Muscle layer of duodenum (tissue), 2 donors: ENCODE measurements around the gene NHSL2.

Experiments
- H3K27ac ChIP-seq: one replicate; pipeline ENCODE4 v1.7.0; 2013; ENCODE audit warnings: mild to moderate bottlenecking, low read length
- H3K27me3 ChIP-seq: one replicate; pipeline ENCODE4 v1.7.0; 2013; ENCODE audit warnings: low read depth, mild to moderate bottlenecking, control low read depth, low read length
- H3K36me3 ChIP-seq, 2 donors: one replicate each; pipeline ENCODE4 v1.7.0; 2013; ENCODE audit warnings: low read length in 2 of 2, control low read depth in 1 of 2, mild to moderate bottlenecking in 1 of 2; ENCODE audit not compliant: insufficient read depth in 2 of 2, control insufficient read depth in 1 of 2
- H3K4me1 ChIP-seq, 2 donors: one replicate each; pipeline ENCODE4 v1.7.0; 2013; ENCODE audit warnings: low read length in 2 of 2, mild to moderate bottlenecking in 2 of 2, control low read depth in 1 of 2, moderate library complexity in 1 of 2; ENCODE audit not compliant: insufficient read depth in 2 of 2, control insufficient read depth in 1 of 2
- H3K4me3 ChIP-seq, 2 donors: one replicate each; pipeline ENCODE4 v1.7.0; 2013; ENCODE audit warnings: low read length in 2 of 2, low read depth in 1 of 2, mild to moderate bottlenecking in 1 of 2
- H3K9me3 ChIP-seq, 2 donors: one replicate each; pipeline ENCODE4 v1.7.0; 2013; ENCODE audit warnings: low read length in 2 of 2, control low read depth in 1 of 2, mild to moderate bottlenecking in 1 of 2; ENCODE audit not compliant: control insufficient read depth in 1 of 2
- donor health status: healthy.

Gene NHSL2

DNA sequence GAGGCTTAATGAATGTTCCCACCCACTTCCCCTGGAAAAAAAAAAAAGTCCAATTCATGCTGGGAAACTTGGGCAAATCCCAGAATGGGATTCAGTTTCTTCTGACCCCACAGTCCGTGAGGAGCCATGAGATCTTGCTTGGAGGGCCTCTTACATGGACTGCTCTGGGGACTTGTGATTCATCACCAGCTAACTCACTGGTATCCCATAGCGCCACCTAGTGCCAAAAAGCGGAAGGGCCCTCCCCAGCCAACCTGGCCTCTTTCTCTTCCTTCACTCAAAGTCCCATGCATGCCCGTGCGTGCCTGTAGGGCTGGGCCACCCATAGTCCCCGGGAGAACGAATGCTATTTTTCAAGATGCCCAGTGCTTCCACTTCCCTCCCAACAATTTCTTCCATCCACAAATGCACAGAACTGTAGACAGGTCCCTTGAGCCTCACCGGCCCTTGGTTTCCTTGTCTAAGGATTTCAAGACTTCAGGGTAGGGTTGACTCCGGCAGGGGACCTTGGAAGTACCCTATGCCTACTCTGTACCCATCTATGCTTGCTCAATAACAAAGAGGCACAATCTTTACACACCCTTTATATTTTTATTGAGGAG is 216.0 kb downstream of the NHSL2 start:
- Histone ChIP-seq H3K27ac (peak overlapping the region; percentile 56), H3K9me3 (no peaks in the 10 kb centered on the region), H3K4me3 (no peak overlapping the region), H3K36me3 (no peaks in the 10 kb centered on the region), H3K4me1 (peaks cover 10 to 72% of the 10 kb centered on the region in 2 donors), H3K27me3 (no peaks in the 10 kb centered on the region)

GRCh38 chrX:72127332-72127731 is 216.7 kb downstream of the NHSL2 start:
- Histone ChIP-seq H3K27me3 (no peaks in the 10 kb centered on the region), H3K36me3 (no peaks in the 10 kb centered on the region), H3K4me3 (no peak overlapping the region), H3K27ac (no peak overlapping the region), H3K4me1 (peaks cover 10 to 72% of the 10 kb centered on the region in 2 donors), H3K9me3 (no peaks in the 10 kb centered on the region)

DNA sequence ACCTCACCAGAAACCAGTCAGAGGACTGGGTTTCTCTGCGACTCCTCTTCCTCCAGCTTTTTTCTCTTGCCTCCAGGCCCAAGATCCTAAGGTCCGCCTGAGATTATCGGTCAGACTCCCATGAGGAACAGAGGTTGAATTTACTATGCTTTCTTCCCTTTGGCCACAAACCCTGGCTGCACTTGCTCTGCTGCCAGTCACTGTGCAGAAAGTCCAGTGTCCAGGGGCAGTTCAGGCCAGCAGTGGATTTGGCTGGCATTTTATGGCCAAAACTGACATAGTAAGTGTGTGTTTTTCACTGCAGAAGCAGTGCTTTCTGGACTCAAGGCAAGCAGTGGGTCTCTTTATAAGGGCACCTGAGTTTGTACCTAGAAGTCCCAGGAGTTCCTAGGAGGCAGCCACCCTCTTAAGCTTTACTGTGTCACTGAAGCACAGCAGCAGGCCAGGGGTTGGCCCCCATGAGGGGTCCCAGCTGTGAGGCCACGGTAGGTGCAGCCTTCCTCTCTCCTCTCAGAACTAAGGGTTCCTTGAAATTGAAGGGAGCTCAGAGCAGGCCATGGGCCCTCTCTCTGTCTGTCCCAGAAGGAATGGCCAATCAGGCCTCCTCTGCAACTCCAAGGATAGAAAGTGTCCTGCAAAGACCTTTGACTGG is 217.7 kb downstream of the NHSL2 start:
- Histone ChIP-seq H3K36me3 (no peaks in the 10 kb centered on the region), H3K9me3 (no peaks in the 10 kb centered on the region), H3K27me3 (no peaks in the 10 kb centered on the region), H3K4me3 (no peak overlapping the region), H3K4me1 (peaks cover 10 to 63% of the 10 kb centered on the region in 2 donors), H3K27ac (no peak overlapping the region)

GRCh38 chrX:72128881-72129280 is 218.2 kb downstream of the NHSL2 start:
- Histone ChIP-seq H3K9me3 (no peaks in the 10 kb centered on the region), H3K4me1 (peaks cover 10 to 57% of the 10 kb centered on the region in 2 donors)

GRCh38 chrX:72129661-72130060 is 219.0 kb downstream of the NHSL2 start:
- Histone ChIP-seq H3K27me3 (no peaks in the 10 kb centered on the region), H3K9me3 (no peaks in the 10 kb centered on the region), H3K4me1 (peaks cover 10 to 49% of the 10 kb centered on the region in 2 donors), H3K36me3 (no peaks in the 10 kb centered on the region), H3K4me3 (no peak overlapping the region), H3K27ac (no peak overlapping the region)

More at GRCh38 chrX:72128881-72129280, 218.2 kb downstream of the NHSL2 start:
- Histone ChIP-seq H3K27ac (no peak overlapping the region), H3K36me3 (no peaks in the 10 kb centered on the region), H3K4me3 (no peak overlapping the region), H3K27me3 (no peaks in the 10 kb centered on the region)

DNA sequence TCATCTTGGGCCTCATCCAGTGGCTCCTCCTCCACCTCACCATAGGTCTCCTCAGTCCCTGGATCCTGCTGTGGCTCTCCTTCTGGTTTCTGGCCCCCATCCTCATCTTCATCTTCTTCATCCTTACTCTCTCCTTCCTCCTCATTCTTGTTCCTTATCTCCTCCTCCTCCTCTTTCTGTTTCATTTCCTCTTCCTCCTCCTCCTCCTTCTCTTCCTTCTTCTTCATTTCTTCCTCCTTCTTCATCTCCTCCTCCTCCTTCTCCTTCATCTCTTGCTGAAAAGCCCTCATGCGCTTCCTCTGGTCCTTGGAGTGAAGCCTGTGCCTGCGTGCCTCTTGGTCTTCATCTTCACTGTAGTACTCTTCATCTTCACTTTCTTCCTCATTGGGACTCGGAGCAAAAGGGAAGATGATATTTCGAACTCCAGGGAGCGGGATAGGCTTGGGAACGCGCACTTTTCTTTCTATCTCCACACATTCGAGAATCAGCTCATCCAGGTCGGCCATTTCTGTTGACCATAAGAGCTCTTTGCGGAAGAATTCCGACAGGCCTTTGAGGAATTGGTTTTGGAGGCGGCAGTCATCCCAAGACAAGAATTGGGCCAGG is 219.6 kb downstream of the NHSL2 start:
- no peaks in the 10 kb centered on the region for H3K27me3 ChIP-seq
- peaks cover 10 to 43% of the 10 kb centered on the region in 2 donors for H3K4me1 ChIP-seq
- H3K4me3 ChIP-seq, result peak overlapping the region in 1 of 2 donors; percentile 56
- H3K27ac ChIP-seq, result no peak overlapping the region
- H3K36me3 ChIP-seq, result no peaks in the 10 kb centered on the region
- no peaks in the 10 kb centered on the region for H3K9me3 ChIP-seq

GRCh38 chrX:72130762-72131250 is 220.2 kb downstream of the NHSL2 start:
- Histone ChIP-seq H3K4me3 (peak overlapping the region in 1 of 2 donors; percentile 56), H3K27me3 (no peaks in the 10 kb centered on the region), H3K36me3 (no peaks in the 10 kb centered on the region), H3K27ac (no peak overlapping the region), H3K4me1 (peaks cover 10 to 38% of the 10 kb centered on the region in 2 donors), H3K9me3 (no peaks in the 10 kb centered on the region)

GRCh38 chrX:72131317-72132294 is 221.0 kb downstream of the NHSL2 start, which contains the start of gene RTL5:
RTL5 (minus strand) TSS chrX:72131915.
- no peaks in the 10 kb centered on the region for H3K36me3 ChIP-seq
- H3K27ac ChIP-seq, result no peak within 1 kb of the TSS
- H3K4me1 ChIP-seq, result peaks cover 3 to 31% of the 10 kb centered on the region in 2 donors
- H3K4me3 ChIP-seq, result peak within 1 kb of the TSS in 1 of 2 donors; percentile 56
- H3K9me3 ChIP-seq, result no peaks in the 10 kb centered on the region
- no peaks in the 10 kb centered on the region for H3K27me3 ChIP-seq

DNA sequence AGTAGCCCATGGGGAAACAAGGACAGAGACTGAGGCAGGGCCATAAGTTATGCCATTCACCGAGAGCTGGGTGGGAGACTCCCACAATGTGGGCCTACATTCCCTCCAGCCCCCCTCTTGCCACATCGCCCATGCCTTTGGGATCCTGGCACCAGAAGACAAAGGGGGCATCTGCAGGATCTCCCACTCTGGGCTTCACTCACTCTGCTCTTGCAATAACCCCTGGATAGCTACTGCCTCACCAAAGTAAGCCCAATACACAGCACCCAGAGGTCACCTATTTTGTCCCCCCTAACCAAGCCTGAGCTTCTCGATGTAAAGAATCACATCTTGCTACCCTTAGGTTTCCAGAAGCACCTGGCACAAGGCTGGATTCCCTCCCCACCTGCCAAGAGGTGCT is 221.8 kb downstream of the NHSL2 start:
- Histone ChIP-seq H3K9me3 (no peaks in the 10 kb centered on the region), H3K4me3 (no peak overlapping the region), H3K4me1 (peaks cover 0 to 23% of the 10 kb centered on the region in 2 donors), H3K27me3 (no peaks in the 10 kb centered on the region), H3K27ac (no peak overlapping the region), H3K36me3 (no peaks in the 10 kb centered on the region)

DNA sequence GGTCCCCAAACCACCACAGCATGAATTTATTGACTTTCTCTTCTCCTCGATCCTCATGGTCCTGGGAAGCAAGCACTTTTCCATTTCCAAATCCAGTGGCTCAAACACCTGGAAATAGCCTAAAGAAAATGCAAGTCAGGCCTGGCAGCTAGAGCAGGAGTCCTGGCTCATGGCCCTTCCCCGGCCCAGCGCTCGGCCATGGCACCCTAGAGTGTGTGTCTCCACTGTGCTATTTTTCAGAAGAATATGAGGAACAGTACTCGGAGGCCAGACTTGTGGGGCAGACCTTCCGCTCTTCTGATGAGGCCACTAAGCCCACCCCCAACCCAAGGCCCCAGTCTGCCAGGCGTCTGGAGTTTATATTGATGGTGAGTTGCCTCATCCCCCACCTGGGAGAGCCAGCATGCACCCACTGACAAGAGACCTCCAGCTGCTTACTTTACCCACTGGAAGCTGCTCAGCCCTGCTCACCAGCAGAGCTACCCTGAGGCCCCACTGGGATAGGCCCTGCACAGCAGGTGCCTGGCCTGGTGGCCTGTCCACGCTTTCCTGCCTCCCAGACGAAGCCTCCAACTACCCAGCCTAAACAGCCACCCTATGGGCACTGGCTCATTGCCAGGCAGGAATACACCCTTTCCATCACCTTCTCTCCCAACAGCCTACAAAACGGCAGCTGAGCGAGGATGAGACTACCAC is 223.4 kb downstream of the NHSL2 start:
- Histone ChIP-seq H3K36me3 (peaks cover 7 to 11% of the 10 kb centered on the region in 2 donors), H3K27ac (no peak overlapping the region), H3K27me3 (no peaks in the 10 kb centered on the region), H3K4me1 (peaks cover 0 to 14% of the 10 kb centered on the region in 2 donors), H3K4me3 (no peak overlapping the region), H3K9me3 (no peaks in the 10 kb centered on the region)
